Esophagus muscularis mucosa (tissue), 4 donors: ENCODE measurements around the gene IL11RA. TPM values are rescaled to one million over a fixed set of nuclear protein-coding genes. Genes with fewer than 3 reads are reported as not detected.

Source experiments
- DNase-seq: peaks from one replicate; pipeline ENCODE4 v3.0.0-alpha.2; 2017; ENCODE audit errors: extremely low spot score
- H3K27ac ChIP-seq, 4 donors: fragments of 200-600 bp; sonication (generic); replicated peaks in 1 of 4; 1 replicate in 3 of 4; 2 replicates in 1 of 4; pipeline ENCODE4 v1.5.1; 2016 to 2019; ENCODE audit warnings: mild to moderate bottlenecking in 1 of 4
- H3K27me3 ChIP-seq, 4 donors: fragments of 200-600 bp; sonication (generic); one replicate each; pipeline versions ENCODE4 v1.5.1 to v1.6.0; 2016 to 2019
- H3K36me3 ChIP-seq, 4 donors: fragments of 200-600 bp; sonication (generic); one replicate each; pipeline ENCODE4 v1.5.1; 2016 to 2019
- H3K4me1 ChIP-seq, 4 donors: fragments of 200-600 bp; sonication (generic); one replicate each; pipeline ENCODE4 v1.5.1; 2016 to 2019
- H3K4me3 ChIP-seq, 4 donors: fragments of 200-600 bp; sonication (generic); 1 replicate in 2 of 4; 2 replicates in 2 of 4; pipeline ENCODE4 v1.5.1; 2016 to 2019; ENCODE audit warnings: mild to moderate bottlenecking in 4 of 4, moderate library complexity in 1 of 4
- H3K9me3 ChIP-seq, 4 donors: fragments of 200-600 bp; sonication (generic); 1 replicate in 3 of 4; 2 replicates in 1 of 4; pipeline ENCODE4 v1.5.1; 2016 to 2019
- CTCF ChIP-seq, 3 experiments: fragments of 200-600 bp in 2 of 3; fragments of 450-650 bp in 1 of 3; sonication (generic) in 2 of 3; IDR thresholded peaks; one replicate each; pipeline ENCODE4 v1.5.1; 2017 to 2019; ENCODE audit warnings: antibody characterized with exemption in 3 of 3, mild to moderate bottlenecking in 2 of 3, moderate library complexity in 1 of 3
- EP300 ChIP-seq: sonication (generic); formaldehyde crosslinking; IDR thresholded peaks from one replicate; pipeline ENCODE4 v1.6.1; 2017; ENCODE audit warnings: antibody characterized with exemption
- POLR2A ChIP-seq: fragments of 450-650 bp; IDR thresholded peaks from one replicate; pipeline ENCODE4 v1.6.1; 2017; ENCODE audit warnings: antibody characterized with exemption, moderate library complexity, mild to moderate bottlenecking, low read depth
- POLR2AphosphoS5 ChIP-seq, 2 donors: sonication (generic); formaldehyde crosslinking; IDR thresholded peaks; one replicate each; pipeline ENCODE4 v1.6.1; 2017; ENCODE audit warnings: antibody characterized with exemption in 2 of 2
- WGBS: methylation state at CpG from one replicate; pipeline ENCODE4 v1.1.5; 2018; 5-methylcytosine and 5-hydroxymethylcytosine counted together
- intact Hi-C: fragments of 100-400 bp; cut with DNase I; formaldehyde crosslinking; loops from one replicate; pipeline ENCODE4 v1.15.1; 2023
- total RNA-seq, 4 donors: library from RNA; depleted of rRNA; stranded (reverse); fragments of >200 nt; gene quantifications; one replicate each; pipeline versions ENCODE4 v1.1.0 to v1.2.1, GENCODE V29; 2016

Gene IL11RA
- total RNA-seq, 4 donors from 2014 or later: 33.0 to 40.2 (median 33.9) TPM

- Histone ChIP-seq H3K36me3 (peaks cover 0 to 22% (median 6%) of the 10 kb centered on the region in 4 donors), H3K9me3 (no peaks in the 10 kb centered on the region), H3K27me3 (no peaks in the 10 kb centered on the region), H3K27ac (no peak overlapping the region), H3K4me1 (peaks cover 10 to 15% (median 14%) of the 10 kb centered on the region in 4 donors), H3K4me3 (no peak overlapping the region)
- TF ChIP-seq CTCF (IDR thresholded peaks at IDR 0.05) (no peak), POLR2AphosphoS5 (IDR thresholded peaks at IDR 0.05) (no peak), POLR2A (no peak), EP300 (no peak)
- WGBS: 100% methylated on average over 1 of the region's 1 CpG
- intact Hi-C loops: no loop called here
- DNase-seq: no peak
Measured at GRCh38 chr9:34671307-34671706, 19.3 kb downstream of the IL11RA start.

- DNase-seq: no peak
- TF ChIP-seq POLR2A: no peak
- TF ChIP-seq POLR2AphosphoS5 (IDR thresholded peaks at IDR 0.05): no peak
- no peak for TF ChIP-seq CTCF (IDR thresholded peaks at IDR 0.05)
- TF ChIP-seq EP300: no peak
- Histone ChIP-seq H3K27me3 (no peaks in the 10 kb centered on the region), H3K4me1 (no peaks in the 10 kb centered on the region), H3K9me3 (no peaks in the 10 kb centered on the region), H3K36me3 (peaks cover 0 to 20% (median 0%) of the 10 kb centered on the region in 4 donors), H3K4me3 (no peak overlapping the region), H3K27ac (no peak overlapping the region)
- intact Hi-C loops: no loop called here
- WGBS: 93% methylated on average over 3 of the region's 3 CpGs
Measured at GRCh38 chr9:34674440-34674839, 22.5 kb downstream of the IL11RA start.

GRCh38 chr9:34675048-34675714 lies 23.2 kb downstream of the IL11RA start:
- Histone ChIP-seq H3K36me3 (peaks cover 0 to 14% (median 0%) of the 10 kb centered on the region in 4 donors), H3K4me3 (no peak overlapping the region), H3K27me3 (no peaks in the 10 kb centered on the region), H3K4me1 (no peaks in the 10 kb centered on the region), H3K27ac (no peak overlapping the region), H3K9me3 (no peaks in the 10 kb centered on the region)
- TF ChIP-seq CTCF (IDR thresholded peaks at IDR 0.05) (peak; percentile 24 to 39 (median 37)), EP300 (no peak), POLR2AphosphoS5 (IDR thresholded peaks at IDR 0.05) (no peak)
- intact Hi-C loops: no loop called here
- WGBS: 44% methylated on average over 10 of the region's 10 CpGs
- DNase-seq: no peak

- H3K4me3 ChIP-seq: no peak overlapping the region
- DNase-seq: no peak
- intact Hi-C loops: no loop called here
- TF ChIP-seq POLR2A (no peak), CTCF (IDR thresholded peaks at IDR 0.05) (no peak), POLR2AphosphoS5 (IDR thresholded peaks at IDR 0.05) (no peak), EP300 (no peak)
- H3K27me3 ChIP-seq: no peaks in the 10 kb centered on the region
- H3K4me1 ChIP-seq: no peaks in the 10 kb centered on the region
- H3K9me3 ChIP-seq: no peaks in the 10 kb centered on the region
- no peak overlapping the region for H3K27ac ChIP-seq
- 100% methylated on average over 2 of the region's 2 CpGs for WGBS
- H3K36me3 ChIP-seq: peaks cover 0 to 13% (median under 1%) of the 10 kb centered on the region in 4 donors
Measured at GRCh38 chr9:34675869-34676268, 23.9 kb downstream of the IL11RA start.

- DNase-seq: no peak
- Histone ChIP-seq H3K9me3 (no peaks in the 10 kb centered on the region), H3K4me1 (peaks cover 0 to 10% (median 0%) of the 10 kb centered on the region in 4 donors), H3K27me3 (no peaks in the 10 kb centered on the region), H3K27ac (no peak overlapping the region), H3K36me3 (peaks cover 0 to 18% (median 8%) of the 10 kb centered on the region in 4 donors), H3K4me3 (no peak overlapping the region)
- intact Hi-C loops: no loop called here
- WGBS: 90% methylated on average over 4 of the region's 4 CpGs
- no peak for TF ChIP-seq CTCF (IDR thresholded peaks at IDR 0.05)
- no peak for TF ChIP-seq POLR2A
- TF ChIP-seq POLR2AphosphoS5 (IDR thresholded peaks at IDR 0.05): no peak
- TF ChIP-seq EP300: no peak
Measured at GRCh38 chr9:34684145-34684544, 32.2 kb downstream of the IL11RA start.
